GM18507 (cell line): ENCODE data around the gene CPLX4.
"Not testable (repeated sequence)": the region's sequence is repeated elsewhere in the genome, so short reads cannot be mapped to it uniquely, and the experiment has no call there.

ENCODE experiments used
- DNase-seq: peaks from one replicate; pipeline ENCODE4 v3.0.0; 2011; ENCODE audit warnings: low read depth; ENCODE audit not compliant: insufficient read length; ENCODE audit errors: extremely low spot score
- FAIRE-seq: peaks from 2 replicates; lab custom pipeline; 2011; peaks lifted over from hg19 to GRCh38; lab: Jason Lieb, UNC

CPLX4 gene

DNA sequence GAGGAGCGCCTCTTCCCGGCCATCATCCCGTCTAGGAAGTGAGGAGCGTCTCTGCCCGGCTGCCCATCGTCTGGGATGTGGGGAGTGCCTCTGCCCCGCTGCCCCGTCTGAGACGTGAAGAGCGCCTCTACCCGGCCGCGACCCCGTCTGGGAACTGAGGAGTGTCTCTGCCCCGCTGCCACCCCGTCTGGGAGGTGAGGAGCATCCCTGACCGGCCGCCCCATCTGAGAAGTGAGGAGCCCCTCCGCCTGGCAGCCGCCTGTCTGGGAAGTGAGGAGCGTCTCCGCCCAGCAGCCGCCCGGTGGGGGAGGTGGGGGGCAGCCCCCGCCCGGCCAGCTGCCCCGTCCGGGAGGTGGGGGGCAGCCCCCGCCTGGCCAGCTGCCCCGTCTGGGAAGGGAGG is 63.0 kb downstream of the CPLX4 start:
- not testable (repeated sequence) for DNase-seq, FAIRE-seq

DNA sequence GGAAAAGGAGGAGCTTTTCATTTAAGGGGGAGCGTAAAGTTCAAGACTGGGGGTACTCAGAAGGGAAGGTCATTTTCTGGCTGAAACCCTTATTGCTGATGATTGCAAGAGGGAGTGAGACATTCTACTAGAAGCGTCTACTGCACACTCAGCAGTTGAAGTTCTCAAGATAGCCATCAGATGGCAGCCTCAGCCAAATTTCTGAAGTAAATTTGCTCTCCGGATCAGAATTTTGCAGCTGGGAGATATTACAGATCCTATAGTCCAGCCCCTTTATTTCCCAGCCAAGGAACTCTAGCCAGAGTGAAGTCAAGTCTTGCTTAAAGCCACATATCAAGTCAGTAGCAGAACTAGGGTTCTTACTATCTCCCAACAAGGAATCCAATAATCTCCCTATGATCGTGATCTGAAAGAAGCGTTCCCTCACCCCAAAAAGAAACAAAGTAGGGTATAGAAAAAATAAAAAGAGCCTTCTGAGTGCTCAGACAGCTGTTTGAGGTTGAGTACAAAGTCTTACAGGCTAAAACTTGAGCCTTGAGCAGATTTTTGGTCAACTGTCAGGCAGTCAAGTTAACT is 69.2 kb downstream of the CPLX4 start:
- FAIRE-seq (peak; percentile 80), DNase-seq (no peak)

DNA sequence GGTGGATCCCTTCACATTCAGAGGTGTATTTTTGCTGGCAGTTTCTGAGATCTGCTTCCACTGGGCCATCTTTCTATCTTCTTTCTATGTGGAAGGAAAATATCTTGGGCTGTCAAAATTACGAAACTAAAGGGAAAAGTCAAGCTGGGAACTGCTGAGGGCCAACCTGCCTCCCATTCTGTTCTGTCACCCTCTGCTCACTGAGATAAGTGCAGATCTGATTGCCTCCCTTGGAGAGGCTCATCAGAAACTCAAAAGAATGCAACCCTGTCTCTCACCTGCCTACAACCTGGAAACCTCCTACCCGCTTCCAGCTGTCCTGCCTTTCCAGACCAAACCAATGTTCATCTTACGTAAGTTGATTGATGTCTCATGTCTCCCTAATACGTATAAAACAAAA is 71.7 kb downstream of the CPLX4 start:
- FAIRE-seq: no peak
- DNase-seq: no peak
